H1 (cell line): ENCODE data around the gene C19orf73.

Experiments
- CREB1 ChIP-seq: IDR thresholded peaks from 2 replicates; pipeline ENCODE4 v1.6.1; 2012; ENCODE audit warnings: inconsistent platforms
- CTCF ChIP-seq, 3 experiments: IDR thresholded peaks; 1 replicate in 2 of 3; 2 replicates in 1 of 3; pipeline versions ENCODE4 v1.5.1 to v1.6.1; 2011; ENCODE audit warnings: low read length in 3 of 3, mild to moderate bottlenecking in 3 of 3, inconsistent platforms in 2 of 3, low read depth in 1 of 3, moderate library complexity in 1 of 3; ENCODE audit not compliant: insufficient read depth in 1 of 3; ENCODE audit errors: control extremely low read depth in 1 of 3
- EP300 ChIP-seq, 2 experiments: IDR thresholded peaks; 1 replicate in 1 of 2; 2 replicates in 1 of 2; pipeline ENCODE4 v1.6.1; 2011 to 2012; ENCODE audit warnings: low read depth in 2 of 2, low read length in 2 of 2, mild to moderate bottlenecking in 2 of 2, borderline replicate concordance in 1 of 2, inconsistent platforms in 1 of 2, moderate library complexity in 1 of 2
- RAD21 ChIP-seq, 2 experiments: IDR thresholded peaks in 1 of 2; conservative IDR thresholded peaks in 1 of 2; 2 replicates each; pipeline ENCODE4 v1.6.1; 2011; ENCODE audit warnings: low read depth in 2 of 2, low read length in 2 of 2, improper control_type of control experiment in 1 of 2, inconsistent platforms in 1 of 2, mild to moderate bottlenecking in 1 of 2, moderate library complexity in 1 of 2
- SRF ChIP-seq: IDR thresholded peaks from 2 replicates; pipeline ENCODE4 v1.6.1; 2011; ENCODE audit warnings: mild to moderate bottlenecking, low read depth, low read length, moderate library complexity
- ZNF274 ChIP-seq: IDR thresholded peaks from 2 replicates; pipeline ENCODE4 v1.7.0; 2012; ENCODE audit warnings: low read length, borderline replicate concordance; ENCODE audit errors: extremely low read depth

DNA sequence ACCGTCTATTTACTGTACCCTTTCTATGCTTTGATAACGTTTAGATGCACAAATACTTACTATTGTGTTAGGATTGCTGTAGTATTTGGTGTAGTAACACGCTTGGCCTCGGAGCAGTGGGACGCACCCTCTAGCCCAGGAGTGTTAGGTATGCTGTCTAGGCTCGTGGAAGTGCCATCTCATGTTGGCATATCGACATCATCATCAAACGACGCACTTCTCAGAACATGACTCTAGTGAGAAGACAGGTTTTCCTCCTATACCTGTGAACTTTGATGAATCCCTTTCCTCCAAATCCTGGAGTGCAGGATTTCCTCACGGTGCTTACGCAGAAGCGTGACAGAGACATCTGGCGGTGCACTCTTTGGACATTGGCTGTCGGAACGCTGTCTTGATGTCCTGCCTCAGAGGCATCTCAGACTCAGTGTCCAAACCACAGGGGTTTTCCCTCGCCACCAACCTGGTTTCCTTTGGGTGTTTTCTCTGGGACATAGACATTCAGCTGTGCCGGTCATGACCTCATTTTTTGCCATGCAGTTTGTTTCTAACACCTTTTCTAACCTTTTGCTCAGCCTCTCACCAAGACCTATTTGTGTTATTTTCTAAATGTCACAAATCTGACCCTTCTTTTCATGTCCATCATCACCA lies 27.4 kb downstream of the C19orf73 start:
- TF ChIP-seq CTCF (IDR thresholded peaks at IDR 0.05; ENCODE audit: control extremely low read depth in 1 of 3, insufficient read depth in 1 of 3, low read depth in 1 of 3, low read length in 3 of 3) (no peak), RAD21 (IDR thresholded peaks at IDR 0.05 in 1 of 2, conservative IDR thresholded peaks at IDR 0.05 in 1 of 2; ENCODE audit: low read depth in 2 of 2, low read length in 2 of 2) (no peak), ZNF274 (no peak), CREB1 (no peak), EP300 (IDR thresholded peaks at IDR 0.05; ENCODE audit: borderline replicate concordance in 1 of 2, low read depth in 2 of 2, low read length in 2 of 2) (no peak), SRF (no peak)
